Esophagus muscularis mucosa (tissue), 4 donors: ENCODE data around the gene PRM3. TPM values are rescaled to one million over a fixed set of nuclear protein-coding genes. Genes with fewer than 3 reads are reported as not detected.
A peak's percentile ranks its signal among the peaks of the same experiment; 100 is the strongest.

Experiments used
- DNase-seq: peaks from one replicate; pipeline ENCODE4 v3.0.0-alpha.2; 2017; ENCODE audit errors: extremely low spot score
- H3K27ac ChIP-seq, 4 donors: fragments of 200-600 bp; sonication (generic); replicated peaks in 1 of 4; 1 replicate in 3 of 4; 2 replicates in 1 of 4; pipeline ENCODE4 v1.5.1; 2016 to 2019; ENCODE audit warnings: mild to moderate bottlenecking in 1 of 4
- H3K27me3 ChIP-seq, 4 donors: fragments of 200-600 bp; sonication (generic); one replicate each; pipeline versions ENCODE4 v1.5.1 to v1.6.0; 2016 to 2019
- H3K36me3 ChIP-seq, 4 donors: fragments of 200-600 bp; sonication (generic); one replicate each; pipeline ENCODE4 v1.5.1; 2016 to 2019
- H3K4me1 ChIP-seq, 4 donors: fragments of 200-600 bp; sonication (generic); one replicate each; pipeline ENCODE4 v1.5.1; 2016 to 2019
- H3K4me3 ChIP-seq, 4 donors: fragments of 200-600 bp; sonication (generic); 1 replicate in 2 of 4; 2 replicates in 2 of 4; pipeline ENCODE4 v1.5.1; 2016 to 2019; ENCODE audit warnings: mild to moderate bottlenecking in 4 of 4, moderate library complexity in 1 of 4
- H3K9me3 ChIP-seq, 4 donors: fragments of 200-600 bp; sonication (generic); 1 replicate in 3 of 4; 2 replicates in 1 of 4; pipeline ENCODE4 v1.5.1; 2016 to 2019
- CTCF ChIP-seq, 3 experiments: fragments of 200-600 bp in 2 of 3; fragments of 450-650 bp in 1 of 3; sonication (generic) in 2 of 3; IDR thresholded peaks; one replicate each; pipeline ENCODE4 v1.5.1; 2017 to 2019; ENCODE audit warnings: antibody characterized with exemption in 3 of 3, mild to moderate bottlenecking in 2 of 3, moderate library complexity in 1 of 3
- EP300 ChIP-seq: sonication (generic); formaldehyde crosslinking; IDR thresholded peaks from one replicate; pipeline ENCODE4 v1.6.1; 2017; ENCODE audit warnings: antibody characterized with exemption
- POLR2A ChIP-seq: fragments of 450-650 bp; IDR thresholded peaks from one replicate; pipeline ENCODE4 v1.6.1; 2017; ENCODE audit warnings: antibody characterized with exemption, moderate library complexity, mild to moderate bottlenecking, low read depth
- POLR2AphosphoS5 ChIP-seq, 2 donors: sonication (generic); formaldehyde crosslinking; IDR thresholded peaks; one replicate each; pipeline ENCODE4 v1.6.1; 2017; ENCODE audit warnings: antibody characterized with exemption in 2 of 2
- WGBS: methylation state at CpG from one replicate; pipeline ENCODE4 v1.1.5; 2018; 5-methylcytosine and 5-hydroxymethylcytosine counted together
- intact Hi-C: fragments of 100-400 bp; cut with DNase I; formaldehyde crosslinking; loops from one replicate; pipeline ENCODE4 v1.15.1; 2023
- total RNA-seq, 4 donors: library from RNA; depleted of rRNA; stranded (reverse); fragments of >200 nt; gene quantifications; one replicate each; pipeline versions ENCODE4 v1.1.0 to v1.2.1, GENCODE V29; 2016

Gene PRM3
- total RNA-seq, 4 donors from 2014 or later, result not detected

- Histone ChIP-seq H3K27ac (no peak overlapping the region), H3K27me3 (peaks cover 0 to 2% (median 0%) of the 10 kb centered on the region in 4 donors), H3K36me3 (no peaks in the 10 kb centered on the region), H3K4me3 (no peak overlapping the region), H3K4me1 (peaks cover 21 to 29% (median 26%) of the 10 kb centered on the region in 4 donors), H3K9me3 (no peaks in the 10 kb centered on the region)
- no peak for TF ChIP-seq POLR2A
- no peak for TF ChIP-seq CTCF (IDR thresholded peaks at IDR 0.05)
- TF ChIP-seq EP300, result no peak
- no peak for TF ChIP-seq POLR2AphosphoS5 (IDR thresholded peaks at IDR 0.05)
- intact Hi-C loops, result no loop called here
- no peak for DNase-seq
- 72% methylated on average over 3 of the region's 3 CpGs for WGBS
Measured at GRCh38 chr16:11260596-11260966, 12.8 kb downstream of the PRM3 start.

GRCh38 chr16:11259655-11260595 lies 13.5 kb downstream of the PRM3 start:
- peaks cover 0 to 4% (median 0%) of the 10 kb centered on the region in 4 donors for H3K27me3 ChIP-seq
- DNase-seq, result no peak
- H3K36me3 ChIP-seq, result no peaks in the 10 kb centered on the region
- no peak overlapping the region for H3K4me3 ChIP-seq
- TF ChIP-seq EP300 (no peak), POLR2A (no peak), POLR2AphosphoS5 (IDR thresholded peaks at IDR 0.05) (no peak), CTCF (IDR thresholded peaks at IDR 0.05) (no peak)
- intact Hi-C loops, result loop anchor here (5.0 to 10.0 kb wide), 2 partner anchors 87 to 185 kb away; partner anchors contain the start of gene RMI2
- H3K9me3 ChIP-seq, result no peaks in the 10 kb centered on the region
- 93% methylated on average over 10 of the region's 12 CpGs for WGBS
- H3K27ac ChIP-seq, result no peak overlapping the region
- H3K4me1 ChIP-seq, result peaks cover 26 to 36% (median 33%) of the 10 kb centered on the region in 4 donors

GRCh38 chr16:11258553-11259492 lies 14.6 kb downstream of the PRM3 start:
- H3K9me3 ChIP-seq, result no peaks in the 10 kb centered on the region

More at GRCh38 chr16:11258553-11259492, 14.6 kb downstream of the PRM3 start:
- DNase-seq, result no peak
- peaks cover 31 to 46% (median 43%) of the 10 kb centered on the region in 4 donors for H3K4me1 ChIP-seq
- 56% methylated on average over 12 of the region's 15 CpGs for WGBS
- H3K27ac ChIP-seq, result peak overlapping the region in 2 of 4 donors; percentile 30 to 39
- H3K27me3 ChIP-seq, result peaks cover 0 to 4% (median 0%) of the 10 kb centered on the region in 4 donors
- intact Hi-C loops, result loop anchor here (5.0 to 10.0 kb wide), 2 partner anchors 88 to 184 kb away; partner anchors contain the start of gene RMI2
- TF ChIP-seq CTCF (IDR thresholded peaks at IDR 0.05) (no peak), EP300 (no peak), POLR2AphosphoS5 (IDR thresholded peaks at IDR 0.05) (no peak), POLR2A (no peak)
- peak overlapping the region in 3 of 4 donors; percentile 18 to 23 (median 22) for H3K4me3 ChIP-seq
- H3K36me3 ChIP-seq, result no peaks in the 10 kb centered on the region
